Activated naive CD4-positive, alpha-beta T cell treated with anti-CD3 and anti-CD28 coated beads, Interleukin-2, amount 50 U/mL, for 72 hours (primary cell): Measurements from ENCODE around the gene TCIRG1. TPM values are rescaled to one million over a fixed set of nuclear protein-coding genes. Genes with fewer than 3 reads are reported as not detected.
"Not testable (repeated sequence)": the region's sequence is repeated elsewhere in the genome, so short reads cannot be mapped to it uniquely, and the experiment has no call there.

Source experiments
- ATAC-seq, 2 donors: fragments of 150-1000 bp; cut with Tn5 transposase; 2 replicates each; pipeline ENCODE4 v1.10.0; 2021; ENCODE audit warnings: mild to moderate bottlenecking in 2 of 2, moderate library complexity in 2 of 2
- DNase-seq, 2 donors: peaks; one replicate each; pipeline ENCODE4 v3.0.0; 2021 to 2022; ENCODE audit warnings: low spot score in 2 of 2
- H3K27ac Mint-ChIP-seq, 2 donors: one replicate each; pipeline ENCODE4 v1.8.0; 2022; ENCODE audit warnings: mild to moderate bottlenecking in 2 of 2, mixed read lengths in 2 of 2
- H3K36me3 Mint-ChIP-seq, 2 donors: one replicate each; pipeline ENCODE4 v1.8.0; 2022; ENCODE audit warnings: mixed read lengths in 2 of 2
- H3K9me3 Mint-ChIP-seq, 2 donors: one replicate each; pipeline ENCODE4 v1.8.0; 2022; ENCODE audit warnings: mixed read lengths in 2 of 2
- total RNA-seq, 2 donors: library from RNA; stranded (reverse); gene quantifications; one replicate each; pipeline ENCODE4 v1.2.3, GENCODE V29; 2022

Gene TCIRG1
- total RNA-seq, 2 donors from 2014 or later, result 226 to 295 TPM

GRCh38 chr11:68077617-68078582 lies 39.1 kb downstream of the TCIRG1 start:
- Mint-ChIP-seq H3K9me3 (no peaks in the 10 kb centered on the region), H3K27ac (no peak overlapping the region), H3K36me3 (peaks cover 0 to 5% of the 10 kb centered on the region in 2 donors)
- DNase-seq (no peak), ATAC-seq (no peak)

GRCh38 chr11:68080860-68081259 lies 42.0 kb downstream of the TCIRG1 start:
- Mint-ChIP-seq H3K9me3 (no peaks in the 10 kb centered on the region), H3K36me3 (peaks cover 0 to 5% of the 10 kb centered on the region in 2 donors), H3K27ac (no peak overlapping the region)
- DNase-seq, result no peak
- no peak for ATAC-seq

GRCh38 chr11:68081691-68082090 lies 42.9 kb downstream of the TCIRG1 start:
- Mint-ChIP-seq H3K27ac (no peak overlapping the region), H3K36me3 (peaks cover 0 to 5% of the 10 kb centered on the region in 2 donors), H3K9me3 (no peaks in the 10 kb centered on the region)
- DNase-seq (no peak), ATAC-seq (no peak)

- Mint-ChIP-seq H3K27ac (no peak overlapping the region), H3K36me3 (peaks cover 0 to 5% of the 10 kb centered on the region in 2 donors), H3K9me3 (no peaks in the 10 kb centered on the region)
Observed at GRCh38 chr11:68082481-68082880, 43.7 kb downstream of the TCIRG1 start.

GRCh38 chr11:68083517-68083916 lies 44.7 kb downstream of the TCIRG1 start:
- Mint-ChIP-seq H3K9me3 (no peaks in the 10 kb centered on the region), H3K36me3 (peaks cover 0 to 5% of the 10 kb centered on the region in 2 donors), H3K27ac (no peak overlapping the region)
- ATAC-seq, result no peak
- no peak for DNase-seq

More at GRCh38 chr11:68082481-68082880, 43.7 kb downstream of the TCIRG1 start:
- ATAC-seq (no peak), DNase-seq (no peak)

GRCh38 chr11:68089679-68090078 lies 50.9 kb downstream of the TCIRG1 start:
- ATAC-seq, result no peak

GRCh38 chr11:68090287-68090686 lies 51.5 kb downstream of the TCIRG1 start:
- Mint-ChIP-seq H3K9me3 (no peaks in the 10 kb centered on the region), H3K36me3 (no peaks in the 10 kb centered on the region), H3K27ac (no peak overlapping the region)
- no peak for ATAC-seq
- no peak for DNase-seq

More at GRCh38 chr11:68089679-68090078, 50.9 kb downstream of the TCIRG1 start:
- no peaks in the 10 kb centered on the region for H3K9me3 Mint-ChIP-seq
- no peaks in the 10 kb centered on the region for H3K36me3 Mint-ChIP-seq
- DNase-seq, result no peak
- H3K27ac Mint-ChIP-seq, result no peak overlapping the region

GRCh38 chr11:68090706-68091105 lies 51.9 kb downstream of the TCIRG1 start:
- H3K36me3 Mint-ChIP-seq, result no peaks in the 10 kb centered on the region
- DNase-seq, result no peak
- H3K27ac Mint-ChIP-seq, result no peak overlapping the region
- no peaks in the 10 kb centered on the region for H3K9me3 Mint-ChIP-seq
- ATAC-seq, result no peak

GRCh38 chr11:68092411-68092810 lies 53.6 kb downstream of the TCIRG1 start:
- Mint-ChIP-seq H3K36me3 (no peaks in the 10 kb centered on the region), H3K9me3 (no peaks in the 10 kb centered on the region), H3K27ac (no peak overlapping the region)
- no peak for ATAC-seq
- DNase-seq, result no peak

GRCh38 chr11:68092946-68093345 lies 54.1 kb downstream of the TCIRG1 start:
- DNase-seq, H3K36me3 Mint-ChIP-seq, H3K9me3 Mint-ChIP-seq, ATAC-seq, H3K27ac Mint-ChIP-seq: not testable (repeated sequence)

- no peak for ATAC-seq
- Mint-ChIP-seq H3K9me3 (no peaks in the 10 kb centered on the region), H3K27ac (no peak overlapping the region), H3K36me3 (no peaks in the 10 kb centered on the region)
- no peak for DNase-seq
Observed at GRCh38 chr11:68093565-68093964, 54.7 kb downstream of the TCIRG1 start.

GRCh38 chr11:68096962-68097361 lies 58.1 kb downstream of the TCIRG1 start:
- no peak for ATAC-seq
- H3K27ac Mint-ChIP-seq, result peak overlapping the region in 1 of 2 donors; percentile 39
- H3K9me3 Mint-ChIP-seq, result no peaks in the 10 kb centered on the region
- no peaks in the 10 kb centered on the region for H3K36me3 Mint-ChIP-seq
- no peak for DNase-seq

- ATAC-seq, result no peak
- Mint-ChIP-seq H3K36me3 (no peaks in the 10 kb centered on the region), H3K27ac (peak overlapping the region; percentile 46 to 62), H3K9me3 (no peaks in the 10 kb centered on the region)
- DNase-seq, result no peak
Observed at GRCh38 chr11:68099057-68099456, 60.2 kb downstream of the TCIRG1 start.

- no peaks in the 10 kb centered on the region for H3K36me3 Mint-ChIP-seq
- H3K9me3 Mint-ChIP-seq, result no peaks in the 10 kb centered on the region
- peak overlapping the region; percentile 46 to 62 for H3K27ac Mint-ChIP-seq
- DNase-seq (peak in 1 of 2 donors; percentile 34), ATAC-seq (peak; percentile 69 to 96)
Observed at GRCh38 chr11:68099474-68100405, 60.9 kb downstream of the TCIRG1 start.
